Measurements from ENCODE around the gene CREG2. TPM values are rescaled to one million over a fixed set of nuclear protein-coding genes. Genes with fewer than 3 reads are reported as not detected.
A peak's percentile ranks its signal among the peaks of the same experiment; 100 is the strongest.

Gene CREG2
- polyA plus RNA-seq, 1 of the 3 experiments (the other 2 are of a cell fraction) = 1.4 TPM

GRCh38 chr2:101429453-101429852 is 42.1 kb upstream of the CREG2 start (continued):
- no peak for TF ChIP-seq USF2 (IDR thresholded peaks at IDR 0.05; ENCODE audit: borderline replicate concordance, low read depth, low read length)
- no peak for TF ChIP-seq EP300 (IDR thresholded peaks at IDR 0.05; ENCODE audit: borderline replicate concordance in 1 of 2, low read depth in 1 of 2, low read length in 1 of 2)
- TF ChIP-seq RXRA (IDR thresholded peaks at IDR 0.05; ENCODE audit: borderline replicate concordance, low read depth) = no peak

GRCh38 chr2:101428422-101429176 is 41.3 kb upstream of the CREG2 start:
- no peaks in the 10 kb centered on the region for H3K36me3 ChIP-seq (replicated peaks in 1 of 2; ENCODE audit: control insufficient read depth in 1 of 2, insufficient read depth in 2 of 2, low read length in 1 of 2)
- peaks cover 0 to 16% of the 10 kb centered on the region in 2 experiments; a peak in 3 of 4 replicates for H3K4me1 ChIP-seq (ENCODE audit: control insufficient read depth in 1 of 2, insufficient read depth in 2 of 2, low read depth in 1 of 2, low read length in 1 of 2)
- peak; percentile 40 for DNase-seq
- H3K27me3 ChIP-seq (ENCODE audit: insufficient read depth) = no peaks in the 10 kb centered on the region
- no peaks in the 10 kb centered on the region for H4K20me1 ChIP-seq (ENCODE audit: insufficient read depth)
- no peaks in the 10 kb centered on the region for H3K9me3 ChIP-seq
- H3K4me2 ChIP-seq = no peak overlapping the region
- TF ChIP-seq MAX (IDR thresholded peaks at IDR 0.05; ENCODE audit: low read depth) = no peak
- TF ChIP-seq RXRA (IDR thresholded peaks at IDR 0.05; ENCODE audit: borderline replicate concordance, low read depth) = no peak
- TF ChIP-seq MEF2A (IDR thresholded peaks at IDR 0.05; ENCODE audit: borderline replicate concordance, low read depth) = no peak
- TF ChIP-seq TCF12 (IDR thresholded peaks at IDR 0.05) = peak; percentile 56
- no peak for TF ChIP-seq USF2 (IDR thresholded peaks at IDR 0.05; ENCODE audit: borderline replicate concordance, low read depth, low read length)
- no peaks in the 10 kb centered on the region for H3K9me2 ChIP-seq
- H2AFZ ChIP-seq (ENCODE audit: low read depth) = no peak overlapping the region
- H3K4me3 ChIP-seq (ENCODE audit: low read depth in 2 of 2, low read length in 1 of 2) = no peak overlapping the region
- H3K79me2 ChIP-seq (ENCODE audit: insufficient read depth) = no peaks in the 10 kb centered on the region
- peaks cover 4% of the 10 kb centered on the region for H3F3A ChIP-seq (replicated peaks; ENCODE audit: insufficient read depth)
- no peak overlapping the region; a peak in 1 of 4 replicates for H3K27ac ChIP-seq (ENCODE audit: low read depth in 2 of 2, low read length in 1 of 2)
- H3K9ac ChIP-seq = no peak overlapping the region
- 41% methylated on average over 8 of the region's 10 CpGs for WGBS (ENCODE audit: low lambda C conversion rate)
- ChIA-PET POLR2A (no interaction called here), CTCF (interaction anchor here (1.2 to 2.9 kb wide), 2 partner anchors 9 to 422 kb away, joined by 3 to 14 read pairs; no protein-coding TSS in a partner anchor)

- H3K9me2 ChIP-seq = no peaks in the 10 kb centered on the region
- CTCF ChIA-PET = interaction anchor here (1.2 to 2.9 kb wide), 3 partner anchors 9 to 423 kb away, joined by 3 to 14 read pairs (median 6); no protein-coding TSS in a partner anchor
- no peak overlapping the region for H3K4me2 ChIP-seq
- no peak overlapping the region for H3K4me3 ChIP-seq (ENCODE audit: low read depth in 2 of 2, low read length in 1 of 2)
- no peaks in the 10 kb centered on the region for H3K79me2 ChIP-seq (ENCODE audit: insufficient read depth)
- no peak overlapping the region for H3K27ac ChIP-seq (ENCODE audit: low read depth in 2 of 2, low read length in 1 of 2)
- H3K36me3 ChIP-seq (replicated peaks in 1 of 2; ENCODE audit: control insufficient read depth in 1 of 2, insufficient read depth in 2 of 2, low read length in 1 of 2) = no peaks in the 10 kb centered on the region
- peaks cover 4% of the 10 kb centered on the region for H3F3A ChIP-seq (replicated peaks; ENCODE audit: insufficient read depth)
- no peak overlapping the region for H3K9ac ChIP-seq
- no peak for DNase-seq
- no peaks in the 10 kb centered on the region for H4K20me1 ChIP-seq (ENCODE audit: insufficient read depth)
- peaks cover 0 to 14% of the 10 kb centered on the region in 2 experiments; a peak in 3 of 4 replicates for H3K4me1 ChIP-seq (ENCODE audit: control insufficient read depth in 1 of 2, insufficient read depth in 2 of 2, low read depth in 1 of 2, low read length in 1 of 2)
- H3K27me3 ChIP-seq (ENCODE audit: insufficient read depth) = no peaks in the 10 kb centered on the region
- no peak overlapping the region for H2AFZ ChIP-seq (ENCODE audit: low read depth)
- no peaks in the 10 kb centered on the region for H3K9me3 ChIP-seq
- 92% methylated on average over 13 of the region's 13 CpGs for WGBS (ENCODE audit: low lambda C conversion rate)
- POLR2A ChIA-PET = no interaction called here
- TF ChIP-seq GATA2 (CRISPR knock-in tag; IDR thresholded peaks at IDR 0.05) (no peak), TEAD4 (IDR thresholded peaks at IDR 0.05; ENCODE audit: borderline replicate concordance, insufficient read depth) (no peak), MXI1 (IDR thresholded peaks at IDR 0.05; ENCODE audit: low read depth, low read length) (no peak), TAF1 (IDR thresholded peaks at IDR 0.05; ENCODE audit: borderline replicate concordance, low read depth, low read length) (no peak), RAD21 (IDR thresholded peaks at IDR 0.05; ENCODE audit: low read length) (no peak), TCF12 (IDR thresholded peaks at IDR 0.05) (no peak), EZH2phosphoT487 (IDR thresholded peaks at IDR 0.05; ENCODE audit: borderline replicate concordance, low read depth) (no peak), ELF1 (IDR thresholded peaks at IDR 0.05) (no peak), NRF1 (IDR thresholded peaks at IDR 0.05; ENCODE audit: low read depth, low read length) (no peak), RFX5 (IDR thresholded peaks at IDR 0.05; ENCODE audit: low read length) (no peak), FOXM1 (IDR thresholded peaks at IDR 0.05; ENCODE audit: low read depth) (no peak), CTCF (IDR thresholded peaks at IDR 0.05) (no peak), IRF3 (IDR thresholded peaks at IDR 0.05; ENCODE audit: low read depth, low read length) (no peak)
These were observed 40.4 kb upstream of the CREG2 start for GRCh38 chr2:101427743-101428142.
